ENCODE data around the gene S100A10. TPM values are rescaled to one million over a fixed set of nuclear protein-coding genes. Genes with fewer than 3 reads are reported as not detected.

S100A10 gene
- polyA plus RNA-seq, 4 donors, result 547 to 1,355 (median 1,106) TPM

- Histone ChIP-seq H3K27ac (ENCODE audit: low read depth in 1 of 3, low read length in 2 of 3) (peak overlapping the region in 2 of 3 donors; percentile 52 to 82), H3K36me3 (ENCODE audit: control insufficient read depth in 3 of 3, insufficient read depth in 2 of 3, low read depth in 1 of 3, low read length in 3 of 3) (peaks cover 0 to 5% (median 0%) of the 10 kb centered on the region in 3 donors), H3K4me1 (ENCODE audit: control insufficient read depth in 3 of 3, insufficient read depth in 2 of 3, low read depth in 1 of 3, low read length in 2 of 3) (peaks cover 2 to 42% (median 14%) of the 10 kb centered on the region in 3 donors), H3K27me3 (ENCODE audit: control insufficient read depth in 3 of 3, insufficient read depth in 3 of 3, low read length in 3 of 3) (no peaks in the 10 kb centered on the region), H3K4me3 (ENCODE audit: low read depth in 1 of 3, low read length in 3 of 3) (no peak overlapping the region), H3K9me3 (ENCODE audit: control insufficient read depth in 2 of 2, insufficient read depth in 1 of 2, low read depth in 1 of 2, low read length in 1 of 2) (no peaks in the 10 kb centered on the region)
- WGBS, 3 donors, result 29 to 32% (median 31%) methylated on average over 10 of the region's 10 CpGs
- peak; percentile 87 to 93 for DNase-seq
- FAIRE-seq, result no peak
These were observed 47.6 kb downstream of the S100A10 start for GRCh38 chr1:151945725-151946722.

GRCh38 chr1:151944857-151945575, 48.6 kb downstream of the S100A10 start:
- peaks cover 2 to 46% (median 14%) of the 10 kb centered on the region in 3 donors for H3K4me1 ChIP-seq (ENCODE audit: control insufficient read depth in 3 of 3, insufficient read depth in 2 of 3, low read depth in 1 of 3, low read length in 2 of 3)
- H3K27me3 ChIP-seq (ENCODE audit: control insufficient read depth in 3 of 3, insufficient read depth in 3 of 3, low read length in 3 of 3), result no peaks in the 10 kb centered on the region
- peak overlapping the region; percentile 34 to 82 (median 52) for H3K27ac ChIP-seq (ENCODE audit: low read depth in 1 of 3, low read length in 2 of 3)
- FAIRE-seq (no peak), DNase-seq (no peak)
- 55 to 68% (median 64%) methylated on average over 3 of the region's 3 CpGs for WGBS, 3 donors
- no peak overlapping the region for H3K4me3 ChIP-seq (ENCODE audit: low read depth in 1 of 3, low read length in 3 of 3)
- H3K36me3 ChIP-seq (ENCODE audit: control insufficient read depth in 3 of 3, insufficient read depth in 2 of 3, low read depth in 1 of 3, low read length in 3 of 3), result peaks cover 0 to 2% (median 0%) of the 10 kb centered on the region in 3 donors
- no peaks in the 10 kb centered on the region for H3K9me3 ChIP-seq (ENCODE audit: control insufficient read depth in 2 of 2, insufficient read depth in 1 of 2, low read depth in 1 of 2, low read length in 1 of 2)

GRCh38 chr1:151944126-151944856, 49.4 kb downstream of the S100A10 start:
- Histone ChIP-seq H3K4me3 (ENCODE audit: low read depth in 1 of 3, low read length in 3 of 3) (no peak overlapping the region), H3K36me3 (ENCODE audit: control insufficient read depth in 3 of 3, insufficient read depth in 2 of 3, low read depth in 1 of 3, low read length in 3 of 3) (peaks cover 0 to under 1% (median 0%) of the 10 kb centered on the region in 3 donors), H3K27ac (ENCODE audit: low read depth in 1 of 3, low read length in 2 of 3) (peak overlapping the region; percentile 22 to 52 (median 34)), H3K4me1 (ENCODE audit: control insufficient read depth in 3 of 3, insufficient read depth in 2 of 3, low read depth in 1 of 3, low read length in 2 of 3) (peaks cover 2 to 46% (median 14%) of the 10 kb centered on the region in 3 donors), H3K27me3 (ENCODE audit: control insufficient read depth in 3 of 3, insufficient read depth in 3 of 3, low read length in 3 of 3) (no peaks in the 10 kb centered on the region), H3K9me3 (ENCODE audit: control insufficient read depth in 2 of 2, insufficient read depth in 1 of 2, low read depth in 1 of 2, low read length in 1 of 2) (no peaks in the 10 kb centered on the region)
- no peak for FAIRE-seq
- DNase-seq, result peak; percentile 48 to 51
- WGBS, 3 donors, result 41 to 52% (median 43%) methylated on average over 7 of the region's 7 CpGs

- no peak overlapping the region for H3K4me3 ChIP-seq (ENCODE audit: low read depth in 1 of 3, low read length in 3 of 3)
- H3K4me1 ChIP-seq (ENCODE audit: control insufficient read depth in 3 of 3, insufficient read depth in 2 of 3, low read depth in 1 of 3, low read length in 2 of 3), result peaks cover 2 to 51% (median 14%) of the 10 kb centered on the region in 3 donors
- FAIRE-seq (no peak), DNase-seq (no peak)
- no peak overlapping the region for H3K27ac ChIP-seq (ENCODE audit: low read depth in 1 of 3, low read length in 2 of 3)
- H3K36me3 ChIP-seq (ENCODE audit: control insufficient read depth in 3 of 3, insufficient read depth in 2 of 3, low read depth in 1 of 3, low read length in 3 of 3), result no peaks in the 10 kb centered on the region
- no peaks in the 10 kb centered on the region for H3K27me3 ChIP-seq (ENCODE audit: control insufficient read depth in 3 of 3, insufficient read depth in 3 of 3, low read length in 3 of 3)
- no peaks in the 10 kb centered on the region for H3K9me3 ChIP-seq (ENCODE audit: control insufficient read depth in 2 of 2, insufficient read depth in 1 of 2, low read depth in 1 of 2, low read length in 1 of 2)
- 96 to 98% (median 96%) methylated on average over 1 of the region's 1 CpG for WGBS, 3 donors
These were observed 50.1 kb downstream of the S100A10 start for GRCh38 chr1:151943591-151943990.

- DNase-seq (peak in 1 of 2 donors; percentile 48), FAIRE-seq (no peak)
- Histone ChIP-seq H3K36me3 (ENCODE audit: control insufficient read depth in 3 of 3, insufficient read depth in 2 of 3, low read depth in 1 of 3, low read length in 3 of 3) (no peaks in the 10 kb centered on the region), H3K9me3 (ENCODE audit: control insufficient read depth in 2 of 2, insufficient read depth in 1 of 2, low read depth in 1 of 2, low read length in 1 of 2) (no peaks in the 10 kb centered on the region), H3K4me1 (ENCODE audit: control insufficient read depth in 3 of 3, insufficient read depth in 2 of 3, low read depth in 1 of 3, low read length in 2 of 3) (peaks cover 2 to 52% (median 14%) of the 10 kb centered on the region in 3 donors), H3K27me3 (ENCODE audit: control insufficient read depth in 3 of 3, insufficient read depth in 3 of 3, low read length in 3 of 3) (no peaks in the 10 kb centered on the region), H3K27ac (ENCODE audit: low read depth in 1 of 3, low read length in 2 of 3) (no peak overlapping the region), H3K4me3 (ENCODE audit: low read depth in 1 of 3, low read length in 3 of 3) (no peak overlapping the region)
- 79 to 100% (median 96%) methylated on average over 1 of the region's 1 CpG for WGBS, 3 donors
These were observed 50.8 kb downstream of the S100A10 start for GRCh38 chr1:151942882-151943281.

GRCh38 chr1:151940541-151940940, 53.1 kb downstream of the S100A10 start:
- peak overlapping the region in 1 of 3 donors; percentile 35 for H3K27ac ChIP-seq (ENCODE audit: low read depth in 1 of 3, low read length in 2 of 3)
- H3K9me3 ChIP-seq (ENCODE audit: control insufficient read depth in 2 of 2, insufficient read depth in 1 of 2, low read depth in 1 of 2, low read length in 1 of 2), result no peaks in the 10 kb centered on the region
- peaks cover 0 to 37% (median 8%) of the 10 kb centered on the region in 3 donors for H3K4me1 ChIP-seq (ENCODE audit: control insufficient read depth in 3 of 3, insufficient read depth in 2 of 3, low read depth in 1 of 3, low read length in 2 of 3)
- no peaks in the 10 kb centered on the region for H3K36me3 ChIP-seq (ENCODE audit: control insufficient read depth in 3 of 3, insufficient read depth in 2 of 3, low read depth in 1 of 3, low read length in 3 of 3)
- no peak overlapping the region for H3K4me3 ChIP-seq (ENCODE audit: low read depth in 1 of 3, low read length in 3 of 3)
- FAIRE-seq (no peak), DNase-seq (no peak)
- WGBS, 3 donors, result 44 to 71% (median 64%) methylated on average over 1 of the region's 1 CpG
- no peaks in the 10 kb centered on the region for H3K27me3 ChIP-seq (ENCODE audit: control insufficient read depth in 3 of 3, insufficient read depth in 3 of 3, low read length in 3 of 3)

GRCh38 chr1:151939779-151940178, 53.9 kb downstream of the S100A10 start:
- H3K9me3 ChIP-seq (ENCODE audit: control insufficient read depth in 2 of 2, insufficient read depth in 1 of 2, low read depth in 1 of 2, low read length in 1 of 2), result no peaks in the 10 kb centered on the region
- no peak for DNase-seq
- 67 to 83% (median 79%) methylated on average over 1 of the region's 1 CpG for WGBS, 3 donors
- no peak overlapping the region for H3K27ac ChIP-seq (ENCODE audit: low read depth in 1 of 3, low read length in 2 of 3)
- no peaks in the 10 kb centered on the region for H3K36me3 ChIP-seq (ENCODE audit: control insufficient read depth in 3 of 3, insufficient read depth in 2 of 3, low read depth in 1 of 3, low read length in 3 of 3)
- no peak overlapping the region for H3K4me3 ChIP-seq (ENCODE audit: low read depth in 1 of 3, low read length in 3 of 3)
- H3K4me1 ChIP-seq (ENCODE audit: control insufficient read depth in 3 of 3, insufficient read depth in 2 of 3, low read depth in 1 of 3, low read length in 2 of 3), result peaks cover 0 to 37% (median 4%) of the 10 kb centered on the region in 3 donors
- H3K27me3 ChIP-seq (ENCODE audit: control insufficient read depth in 3 of 3, insufficient read depth in 3 of 3, low read length in 3 of 3), result no peaks in the 10 kb centered on the region
- no peak for FAIRE-seq

GRCh38 chr1:151939141-151939540, 54.5 kb downstream of the S100A10 start:
- H3K27ac ChIP-seq (ENCODE audit: low read depth in 1 of 3, low read length in 2 of 3), result no peak overlapping the region
- no peak for FAIRE-seq
- no peaks in the 10 kb centered on the region for H3K36me3 ChIP-seq (ENCODE audit: control insufficient read depth in 3 of 3, insufficient read depth in 2 of 3, low read depth in 1 of 3, low read length in 3 of 3)
- H3K4me1 ChIP-seq (ENCODE audit: control insufficient read depth in 3 of 3, insufficient read depth in 2 of 3, low read depth in 1 of 3, low read length in 2 of 3), result peaks cover 0 to 35% (median 1%) of the 10 kb centered on the region in 3 donors
- no peak overlapping the region for H3K4me3 ChIP-seq (ENCODE audit: low read depth in 1 of 3, low read length in 3 of 3)
- no peak for DNase-seq
- WGBS, 3 donors, result 94 to 95% (median 95%) methylated on average over 3 of the region's 3 CpGs
- H3K27me3 ChIP-seq (ENCODE audit: control insufficient read depth in 3 of 3, insufficient read depth in 3 of 3, low read length in 3 of 3), result no peaks in the 10 kb centered on the region
- H3K9me3 ChIP-seq (ENCODE audit: control insufficient read depth in 2 of 2, insufficient read depth in 1 of 2, low read depth in 1 of 2, low read length in 1 of 2), result no peaks in the 10 kb centered on the region
